HG03095 (cell line): ENCODE measurements around the gene SCARB1.

Source experiments
- ATAC-seq: cut with Tn5 transposase; IDR thresholded peaks from one replicate; pipeline ENCODE4 v1.9.1; 2021; ENCODE audit warnings: moderate library complexity; ENCODE audit not compliant: unreplicated experiment

Gene SCARB1

GRCh38 chr12:124865728-124866127 lies 2.1 kb upstream of the SCARB1 start:
- ATAC-seq, result no peak

GRCh38 chr12:124864326-124864752 lies 675 bp upstream of the SCARB1 start:
- no peak for ATAC-seq

- ATAC-seq, result peak; percentile 25
These were observed 772 bp downstream of the SCARB1 start for GRCh38 chr12:124862768-124863415.

- ATAC-seq, result no peak
These were observed 1.6 kb downstream of the SCARB1 start for GRCh38 chr12:124861898-124862676.

GRCh38 chr12:124861492-124861891 lies 2.2 kb downstream of the SCARB1 start:
- no peak for ATAC-seq

- no peak for ATAC-seq
These were observed 5.7 kb downstream of the SCARB1 start for GRCh38 chr12:124857921-124858461.

- ATAC-seq, result no peak
These were observed 6.9 kb downstream of the SCARB1 start for GRCh38 chr12:124856842-124857178.

- no peak for ATAC-seq
These were observed 7.4 kb downstream of the SCARB1 start for GRCh38 chr12:124856132-124856841.

- ATAC-seq, result no peak
These were observed 8.2 kb downstream of the SCARB1 start for GRCh38 chr12:124855275-124855957.

GRCh38 chr12:124854637-124855184 lies 9.0 kb downstream of the SCARB1 start:
- ATAC-seq, result no peak

GRCh38 chr12:124853781-124854636 lies 9.7 kb downstream of the SCARB1 start:
- ATAC-seq, result no peak

GRCh38 chr12:124852911-124853427 lies 10.7 kb downstream of the SCARB1 start:
- no peak for ATAC-seq

GRCh38 chr12:124852329-124852831 lies 11.3 kb downstream of the SCARB1 start:
- no peak for ATAC-seq

GRCh38 chr12:124851342-124851741 lies 12.3 kb downstream of the SCARB1 start:
- ATAC-seq, result no peak

GRCh38 chr12:124849382-124849781 lies 14.3 kb downstream of the SCARB1 start:
- ATAC-seq, result no peak

- ATAC-seq, result no peak
These were observed 14.9 kb downstream of the SCARB1 start for GRCh38 chr12:124848621-124849380.

- ATAC-seq, result no peak
These were observed 16.3 kb downstream of the SCARB1 start for GRCh38 chr12:124847113-124848074.
